Measurements from ENCODE around the gene POLN.

Gene POLN

GRCh38 chr4:2272026-2272827 is 30.3 kb upstream of the POLN start:
- H3K4me3 ChIP-seq (ENCODE audit: low read length): no peak overlapping the region
- H3K27me3 ChIP-seq (ENCODE audit: insufficient read depth, low read length): peaks cover 22% of the 10 kb centered on the region
- no peaks in the 10 kb centered on the region for H3K9me3 ChIP-seq (ENCODE audit: low read length)
- no peak overlapping the region for H2AFZ ChIP-seq (ENCODE audit: low read depth, low read length)
- H3K36me3 ChIP-seq (ENCODE audit: insufficient read depth, low read length): no peaks in the 10 kb centered on the region
- peaks cover 4% of the 10 kb centered on the region for H3K4me1 ChIP-seq (ENCODE audit: insufficient read depth, low read length)

- Histone ChIP-seq H2AFZ (ENCODE audit: low read depth, low read length) (no peak overlapping the region), H3K9me3 (ENCODE audit: low read length) (no peaks in the 10 kb centered on the region), H3K36me3 (ENCODE audit: insufficient read depth, low read length) (no peaks in the 10 kb centered on the region), H3K4me1 (ENCODE audit: insufficient read depth, low read length) (peaks cover 4% of the 10 kb centered on the region), H3K27me3 (ENCODE audit: insufficient read depth, low read length) (peaks cover 22% of the 10 kb centered on the region), H3K4me3 (ENCODE audit: low read length) (no peak overlapping the region)
These were observed 29.5 kb upstream of the POLN start for GRCh38 chr4:2271279-2272025.

- no peaks in the 10 kb centered on the region for H3K36me3 ChIP-seq (ENCODE audit: insufficient read depth, low read length)
- H3K4me1 ChIP-seq (ENCODE audit: insufficient read depth, low read length): peaks cover 4% of the 10 kb centered on the region
- no peaks in the 10 kb centered on the region for H3K9me3 ChIP-seq (ENCODE audit: low read length)
- no peak overlapping the region for H3K4me3 ChIP-seq (ENCODE audit: low read length)
- no peak overlapping the region for H2AFZ ChIP-seq (ENCODE audit: low read depth, low read length)
- H3K27me3 ChIP-seq (ENCODE audit: insufficient read depth, low read length): peaks cover 22% of the 10 kb centered on the region
These were observed 28.6 kb upstream of the POLN start for GRCh38 chr4:2270341-2271165.

- no peak overlapping the region for H2AFZ ChIP-seq (ENCODE audit: low read depth, low read length)
- H3K36me3 ChIP-seq (ENCODE audit: insufficient read depth, low read length): no peaks in the 10 kb centered on the region
- H3K4me3 ChIP-seq (ENCODE audit: low read length): no peak overlapping the region
- H3K4me1 ChIP-seq (ENCODE audit: insufficient read depth, low read length): peaks cover 4% of the 10 kb centered on the region
- peaks cover 22% of the 10 kb centered on the region for H3K27me3 ChIP-seq (ENCODE audit: insufficient read depth, low read length)
- no peaks in the 10 kb centered on the region for H3K9me3 ChIP-seq (ENCODE audit: low read length)
These were observed 27.8 kb upstream of the POLN start for GRCh38 chr4:2269618-2270163.

- Histone ChIP-seq H3K9me3 (ENCODE audit: low read length) (no peaks in the 10 kb centered on the region), H2AFZ (ENCODE audit: low read depth, low read length) (no peak overlapping the region), H3K4me3 (ENCODE audit: low read length) (no peak overlapping the region), H3K36me3 (ENCODE audit: insufficient read depth, low read length) (no peaks in the 10 kb centered on the region), H3K4me1 (ENCODE audit: insufficient read depth, low read length) (peaks cover 4% of the 10 kb centered on the region), H3K27me3 (ENCODE audit: insufficient read depth, low read length) (peaks cover 22% of the 10 kb centered on the region)
These were observed 27.2 kb upstream of the POLN start for GRCh38 chr4:2269206-2269531.

GRCh38 chr4:2268357-2269205 is 26.7 kb upstream of the POLN start:
- peaks cover 19% of the 10 kb centered on the region for H3K27me3 ChIP-seq (ENCODE audit: insufficient read depth, low read length)

GRCh38 chr4:2267841-2268240 is 25.9 kb upstream of the POLN start:
- H3K27me3 ChIP-seq (ENCODE audit: insufficient read depth, low read length): peaks cover 14% of the 10 kb centered on the region
- H3K9me3 ChIP-seq (ENCODE audit: low read length): no peaks in the 10 kb centered on the region
- H3K4me1 ChIP-seq (ENCODE audit: insufficient read depth, low read length): peaks cover 13% of the 10 kb centered on the region
- H3K4me3 ChIP-seq (ENCODE audit: low read length): no peak overlapping the region
- no peaks in the 10 kb centered on the region for H3K36me3 ChIP-seq (ENCODE audit: insufficient read depth, low read length)
- H2AFZ ChIP-seq (ENCODE audit: low read depth, low read length): no peak overlapping the region

More at GRCh38 chr4:2268357-2269205, 26.7 kb upstream of the POLN start:
- H3K4me1 ChIP-seq (ENCODE audit: insufficient read depth, low read length): peaks cover 9% of the 10 kb centered on the region
- no peaks in the 10 kb centered on the region for H3K9me3 ChIP-seq (ENCODE audit: low read length)
- no peak overlapping the region for H2AFZ ChIP-seq (ENCODE audit: low read depth, low read length)
- no peaks in the 10 kb centered on the region for H3K36me3 ChIP-seq (ENCODE audit: insufficient read depth, low read length)
- no peak overlapping the region for H3K4me3 ChIP-seq (ENCODE audit: low read length)

GRCh38 chr4:2267320-2267811 is 25.4 kb upstream of the POLN start:
- H3K4me3 ChIP-seq (ENCODE audit: low read length): no peak overlapping the region
- H3K9me3 ChIP-seq (ENCODE audit: low read length): no peaks in the 10 kb centered on the region
- H2AFZ ChIP-seq (ENCODE audit: low read depth, low read length): no peak overlapping the region
- no peaks in the 10 kb centered on the region for H3K36me3 ChIP-seq (ENCODE audit: insufficient read depth, low read length)
- H3K4me1 ChIP-seq (ENCODE audit: insufficient read depth, low read length): peaks cover 13% of the 10 kb centered on the region
- H3K27me3 ChIP-seq (ENCODE audit: insufficient read depth, low read length): peaks cover 11% of the 10 kb centered on the region

GRCh38 chr4:2266821-2267220 is 24.9 kb upstream of the POLN start:
- Histone ChIP-seq H3K27me3 (ENCODE audit: insufficient read depth, low read length) (peaks cover 6% of the 10 kb centered on the region), H3K4me3 (ENCODE audit: low read length) (no peak overlapping the region), H2AFZ (ENCODE audit: low read depth, low read length) (no peak overlapping the region), H3K9me3 (ENCODE audit: low read length) (no peaks in the 10 kb centered on the region), H3K4me1 (ENCODE audit: insufficient read depth, low read length) (peaks cover 13% of the 10 kb centered on the region), H3K36me3 (ENCODE audit: insufficient read depth, low read length) (no peaks in the 10 kb centered on the region)

GRCh38 chr4:2266181-2266580 is 24.3 kb upstream of the POLN start:
- Histone ChIP-seq H3K4me1 (ENCODE audit: insufficient read depth, low read length) (peaks cover 13% of the 10 kb centered on the region), H2AFZ (ENCODE audit: low read depth, low read length) (no peak overlapping the region), H3K4me3 (ENCODE audit: low read length) (no peak overlapping the region), H3K36me3 (ENCODE audit: insufficient read depth, low read length) (no peaks in the 10 kb centered on the region), H3K9me3 (ENCODE audit: low read length) (no peaks in the 10 kb centered on the region), H3K27me3 (ENCODE audit: insufficient read depth, low read length) (peaks cover 3% of the 10 kb centered on the region)

GRCh38 chr4:2265113-2266110 is 23.5 kb upstream of the POLN start:
- no peaks in the 10 kb centered on the region for H3K9me3 ChIP-seq (ENCODE audit: low read length)
- no peak overlapping the region for H3K4me3 ChIP-seq (ENCODE audit: low read length)
- H2AFZ ChIP-seq (ENCODE audit: low read depth, low read length): no peak overlapping the region
- H3K36me3 ChIP-seq (ENCODE audit: insufficient read depth, low read length): peaks cover under 1% of the 10 kb centered on the region
- peaks cover 3% of the 10 kb centered on the region for H3K27me3 ChIP-seq (ENCODE audit: insufficient read depth, low read length)
- H3K4me1 ChIP-seq (ENCODE audit: insufficient read depth, low read length): peaks cover 17% of the 10 kb centered on the region
